Naive thymus-derived CD8-positive, alpha-beta T cell (primary cell): ENCODE data around the gene ST8SIA2. TPM values are rescaled to one million over a fixed set of nuclear protein-coding genes. Genes with fewer than 3 reads are reported as not detected.

ENCODE experiments used
- ATAC-seq, 2 donors: fragments of 150-1000 bp; cut with Tn5 transposase in 1 of 2; sonication (Bioruptor Pico), chemical (Tn5 transposase) in 1 of 2; 1 replicate in 1 of 2; 2 replicates in 1 of 2; pipeline ENCODE4 v1.10.0; 2021; ENCODE audit warnings: mild to moderate bottlenecking in 2 of 2, moderate library complexity in 2 of 2
- POLR2A ChIA-PET: fragments of 350-600 bp; sonication (Branson Sonifier 250); formaldehyde crosslinking; loops from one replicate; lab custom pipeline; 2021; ENCODE audit warnings: antibody characterized with exemption; lab: Charles Lee
- DNase-seq, 10 donors: peaks; one replicate each; pipeline versions ENCODE4 v3.0.0 to v3.0.0-alpha.2; 2020 to 2022
- H3K27ac Mint-ChIP-seq, 10 donors: one replicate each; pipeline ENCODE4 v1.8.0; 2020 to 2022; ENCODE audit warnings: mild to moderate bottlenecking in 10 of 10, mixed read lengths in 10 of 10, moderate library complexity in 4 of 10, inconsistent platforms in 1 of 10
- H3K27me3 Mint-ChIP-seq, 5 donors: one replicate each; pipeline ENCODE4 v1.8.0; 2021 to 2022; ENCODE audit warnings: mixed read lengths in 5 of 5
- H3K36me3 Mint-ChIP-seq, 3 donors: one replicate each; pipeline ENCODE4 v1.8.0; 2020 to 2022; ENCODE audit warnings: mixed read lengths in 3 of 3, mild to moderate bottlenecking in 2 of 3, inconsistent platforms in 1 of 3
- H3K4me1 Mint-ChIP-seq, 4 donors: one replicate each; pipeline ENCODE4 v1.8.0; 2021 to 2022; ENCODE audit warnings: mixed read lengths in 4 of 4
- H3K4me3 Mint-ChIP-seq, 10 donors: one replicate each; pipeline ENCODE4 v1.8.0; 2020 to 2022; ENCODE audit warnings: mild to moderate bottlenecking in 10 of 10, mixed read lengths in 10 of 10, moderate library complexity in 6 of 10, inconsistent platforms in 1 of 10
- H3K9me3 Mint-ChIP-seq, 9 donors: one replicate each; pipeline ENCODE4 v1.8.0; 2020 to 2022; ENCODE audit warnings: mixed read lengths in 9 of 9, mild to moderate bottlenecking in 3 of 9, inconsistent platforms in 1 of 9, moderate library complexity in 1 of 9
- polyA plus RNA-seq, 3 donors: library from polyadenylated mRNA; unstranded; fragments of 300-500 nt; fragmentation: Illumina TruSeq; gene quantifications; one replicate each; pipeline ENCODE4 v1.2.3, GENCODE V29; 2021
- total RNA-seq, 8 experiments: library from RNA in 2 of 8; stranded (reverse) in 2 of 8; gene quantifications; one replicate each; pipeline ENCODE4 v1.2.3 and lab custom pipeline; 2021 to 2026

ST8SIA2 gene
- total and polyA plus RNA-seq, 5 experiments from 2014 or later, result not detected

DNA sequence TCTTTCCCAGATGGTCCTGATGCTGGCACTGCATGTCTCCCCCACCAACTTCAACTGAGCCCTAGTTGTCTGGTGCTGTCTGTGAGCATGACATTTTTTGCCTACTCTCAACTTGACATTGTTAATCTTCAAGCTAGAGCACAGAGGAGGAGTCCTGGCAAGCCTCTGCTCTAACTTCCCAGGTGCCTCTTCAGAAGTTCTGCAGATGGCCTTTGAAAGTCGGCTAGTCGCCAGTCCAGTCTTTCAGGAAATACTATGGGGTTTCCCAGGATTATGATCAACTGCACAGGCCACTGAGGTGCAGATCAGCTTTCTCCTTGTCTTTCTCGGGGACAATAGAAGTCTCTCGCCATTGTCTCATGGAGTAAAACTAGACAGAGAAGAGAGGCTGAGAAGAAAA is 86.7 kb downstream of the ST8SIA2 start:
- no peak overlapping the region for H3K27ac Mint-ChIP-seq
- DNase-seq, result no peak
- H3K4me3 Mint-ChIP-seq, result no peak overlapping the region
- H3K9me3 Mint-ChIP-seq, result peaks cover 0 to 4% (median 1%) of the 10 kb centered on the region in 9 donors
- no peaks in the 10 kb centered on the region for H3K4me1 Mint-ChIP-seq
- peaks cover 13 to 57% (median 23%) of the 10 kb centered on the region in 5 donors for H3K27me3 Mint-ChIP-seq
- ATAC-seq, result no peak
- POLR2A ChIA-PET, result no interaction called here
- no peaks in the 10 kb centered on the region for H3K36me3 Mint-ChIP-seq

DNA sequence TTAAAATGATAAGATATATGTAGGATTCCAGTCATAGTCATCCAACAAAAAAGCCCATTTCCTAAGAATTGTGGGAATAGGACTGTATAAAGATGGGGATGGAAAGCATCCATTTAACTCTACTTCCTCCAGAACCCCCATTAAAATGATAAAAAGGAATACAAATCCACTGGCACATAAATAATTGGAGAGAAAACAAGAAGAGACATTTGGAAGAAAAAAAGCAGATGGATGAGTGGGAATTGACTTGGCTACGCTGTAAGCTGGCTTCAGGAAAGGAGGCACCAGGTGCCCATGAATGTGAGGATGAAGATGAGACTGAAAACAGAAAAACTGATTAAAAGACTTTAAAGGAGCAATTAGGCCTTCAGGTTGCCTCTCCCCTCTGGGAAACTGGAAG is 91.8 kb downstream of the ST8SIA2 start:
- Mint-ChIP-seq H3K36me3 (no peaks in the 10 kb centered on the region), H3K9me3 (peaks cover 0 to 33% (median 10%) of the 10 kb centered on the region in 9 donors), H3K27me3 (peaks cover 8 to 23% (median 14%) of the 10 kb centered on the region in 5 donors), H3K4me3 (no peak overlapping the region), H3K27ac (no peak overlapping the region), H3K4me1 (no peaks in the 10 kb centered on the region)
- DNase-seq (no peak), ATAC-seq (no peak)
- POLR2A ChIA-PET, result no interaction called here

DNA sequence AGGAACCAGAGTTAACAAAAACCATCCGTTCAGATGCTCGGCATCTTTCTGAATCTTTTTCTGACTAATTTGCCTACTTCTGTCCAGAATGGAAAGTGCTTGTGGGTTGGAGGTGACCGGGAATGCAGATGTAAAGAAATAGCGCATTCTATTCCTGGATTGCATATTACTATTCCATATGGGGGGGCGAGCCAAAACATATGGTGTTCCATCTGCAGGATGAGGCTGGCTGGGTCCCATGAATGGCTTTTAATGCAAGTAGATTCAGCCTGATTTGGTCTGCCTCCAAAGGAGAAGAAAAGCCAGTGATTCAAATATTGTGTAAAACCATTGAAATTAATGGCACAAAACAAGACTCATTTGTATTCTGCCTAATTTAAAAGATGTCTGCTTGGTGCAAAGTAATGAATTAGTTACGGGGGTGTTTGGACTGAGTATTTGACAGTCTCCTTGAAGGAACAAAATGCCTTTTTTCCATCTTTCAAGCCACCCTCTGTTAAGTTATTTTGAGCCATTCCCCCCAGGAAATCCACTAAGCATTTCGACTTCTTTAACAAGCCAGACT is 99.0 kb downstream of the ST8SIA2 start:
- no peak for DNase-seq
- H3K4me1 Mint-ChIP-seq, result no peaks in the 10 kb centered on the region
- no peak overlapping the region for H3K4me3 Mint-ChIP-seq
- peaks cover 10 to 36% (median 22%) of the 10 kb centered on the region in 5 donors for H3K27me3 Mint-ChIP-seq
- H3K9me3 Mint-ChIP-seq, result peaks cover 0 to 29% (median 21%) of the 10 kb centered on the region in 9 donors
- ATAC-seq, result no peak
- POLR2A ChIA-PET, result no interaction called here
- H3K36me3 Mint-ChIP-seq, result peaks cover 0 to 6% (median 3%) of the 10 kb centered on the region in 3 donors
- no peak overlapping the region for H3K27ac Mint-ChIP-seq

DNA sequence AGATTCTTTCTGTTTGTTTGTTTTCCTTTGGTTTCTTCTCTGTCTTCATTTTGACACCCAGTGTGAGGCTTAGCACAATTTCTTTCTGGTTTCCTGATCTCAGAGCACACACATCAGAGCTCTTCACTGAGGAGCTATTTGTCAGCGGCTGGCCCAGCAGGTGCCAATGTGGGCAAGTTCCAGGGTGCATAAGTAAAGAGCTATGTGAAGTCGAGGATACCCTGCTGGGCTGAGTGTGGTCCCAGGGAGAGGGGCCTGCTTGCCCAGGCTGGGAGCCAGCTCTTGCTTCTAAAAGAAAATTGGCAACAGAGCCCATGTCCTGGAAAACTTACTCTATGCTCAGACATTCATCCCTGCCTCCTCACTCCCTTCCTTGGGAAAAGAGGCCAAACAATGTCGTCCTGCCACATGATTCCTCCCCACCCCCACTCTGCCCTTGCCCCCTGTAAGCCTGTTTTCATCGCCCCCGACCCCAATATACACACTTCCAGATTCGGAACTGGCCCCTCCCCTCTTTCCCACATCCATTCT is 101.2 kb downstream of the ST8SIA2 start:
- Mint-ChIP-seq H3K4me1 (no peaks in the 10 kb centered on the region), H3K36me3 (peaks cover 0 to 6% (median 3%) of the 10 kb centered on the region in 3 donors), H3K27me3 (peaks cover 12 to 51% (median 28%) of the 10 kb centered on the region in 5 donors), H3K4me3 (no peak overlapping the region), H3K27ac (no peak overlapping the region), H3K9me3 (peaks cover 0 to 22% (median 13%) of the 10 kb centered on the region in 9 donors)
- POLR2A ChIA-PET, result no interaction called here
- ATAC-seq (no peak), DNase-seq (no peak)

DNA sequence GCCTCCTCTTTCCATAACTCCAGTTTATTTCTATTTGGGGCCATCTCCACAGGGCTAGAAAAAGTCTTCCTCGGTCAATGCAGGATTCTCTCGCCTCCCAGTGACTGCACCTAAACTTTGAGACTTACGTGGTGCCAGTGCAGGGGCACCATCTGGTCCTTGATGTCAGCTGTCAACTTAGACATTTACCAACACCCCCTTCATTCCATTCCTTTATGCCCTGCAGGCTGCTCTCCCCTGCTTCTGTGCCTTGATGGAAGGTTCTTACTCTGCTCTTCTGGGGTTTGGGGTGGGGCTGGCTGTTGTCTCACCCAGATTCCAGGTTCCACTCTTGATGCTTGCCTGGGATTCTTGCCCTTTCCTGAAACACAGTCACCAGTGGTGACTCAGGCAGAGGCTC is 101.8 kb downstream of the ST8SIA2 start:
- no peak for DNase-seq
- Mint-ChIP-seq H3K4me1 (no peaks in the 10 kb centered on the region), H3K27ac (no peak overlapping the region), H3K36me3 (peaks cover 0 to 6% (median 3%) of the 10 kb centered on the region in 3 donors), H3K4me3 (no peak overlapping the region), H3K27me3 (peaks cover 14 to 57% (median 29%) of the 10 kb centered on the region in 5 donors), H3K9me3 (peaks cover 0 to 21% (median 7%) of the 10 kb centered on the region in 9 donors)
- POLR2A ChIA-PET, result no interaction called here
- ATAC-seq, result no peak

DNA sequence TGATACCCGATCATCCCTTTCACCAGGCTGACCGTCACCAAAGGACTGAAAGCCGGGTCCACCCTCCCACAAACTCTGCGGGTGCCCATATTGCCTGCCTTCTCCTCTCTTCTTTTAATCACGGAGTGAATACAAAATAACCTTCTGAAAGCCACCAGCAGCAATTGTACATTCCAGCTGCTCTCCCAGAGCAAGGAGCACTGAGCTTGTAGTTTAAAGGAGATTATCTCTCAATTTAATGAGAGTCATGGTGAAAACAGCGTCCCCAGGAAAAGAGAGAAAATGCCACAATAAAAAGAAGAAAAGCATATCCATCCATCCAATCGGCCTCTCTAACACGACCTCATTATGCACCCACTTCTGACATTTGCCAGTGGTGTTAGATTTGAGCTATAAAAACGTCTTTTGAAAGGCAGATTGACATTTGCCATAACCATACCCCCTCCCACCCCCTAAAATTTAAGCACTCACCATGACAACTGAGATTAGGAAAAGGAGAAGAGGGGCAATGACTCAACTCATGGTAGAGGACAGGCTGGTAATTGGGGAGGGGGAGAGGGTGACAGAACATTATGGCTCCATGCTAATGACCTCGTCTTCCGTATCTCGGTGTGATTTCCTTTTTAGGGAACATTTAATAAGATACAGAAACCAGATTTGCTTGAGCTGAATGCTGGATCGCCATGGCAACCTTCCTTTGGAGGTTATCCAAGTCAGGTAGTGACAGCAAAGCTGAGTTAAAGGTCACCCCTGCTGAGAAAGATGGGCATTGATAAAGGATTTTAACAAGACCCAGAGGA is 106.2 kb downstream of the ST8SIA2 start:
- peaks cover 0 to 3% (median 1%) of the 10 kb centered on the region in 3 donors for H3K36me3 Mint-ChIP-seq
- ATAC-seq, result no peak
- peaks cover 20 to 45% (median 33%) of the 10 kb centered on the region in 5 donors for H3K27me3 Mint-ChIP-seq
- peaks cover 0 to 2% (median 0%) of the 10 kb centered on the region in 4 donors for H3K4me1 Mint-ChIP-seq
- POLR2A ChIA-PET, result no interaction called here
- H3K27ac Mint-ChIP-seq, result no peak overlapping the region
- H3K9me3 Mint-ChIP-seq, result peaks cover 0 to 2% (median 0%) of the 10 kb centered on the region in 9 donors
- H3K4me3 Mint-ChIP-seq, result no peak overlapping the region
- no peak for DNase-seq

DNA sequence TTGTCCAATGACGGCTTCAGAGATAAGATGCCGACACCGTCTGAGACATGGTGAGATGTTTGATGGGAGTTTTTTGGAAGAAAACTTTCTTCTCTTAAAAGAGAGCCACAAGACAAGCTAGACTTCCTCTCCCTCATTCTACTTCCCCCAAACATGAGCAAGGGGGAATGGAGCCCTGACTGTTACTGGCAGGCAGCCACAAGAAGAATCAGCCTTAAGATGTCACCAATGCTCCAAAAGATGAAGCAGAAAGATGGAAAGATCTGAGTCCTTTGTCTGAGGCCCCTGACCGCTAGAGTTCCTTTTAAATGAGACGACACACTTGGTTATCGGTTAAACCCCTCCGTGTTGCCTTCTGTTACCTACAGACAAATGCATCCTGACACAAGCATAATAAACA is 108.7 kb downstream of the ST8SIA2 start:
- Mint-ChIP-seq H3K36me3 (peaks cover 0 to 7% (median 1%) of the 10 kb centered on the region in 3 donors), H3K9me3 (peaks cover 0 to 11% (median 7%) of the 10 kb centered on the region in 9 donors), H3K4me3 (no peak overlapping the region), H3K4me1 (peaks cover 0 to 8% (median 3%) of the 10 kb centered on the region in 4 donors), H3K27me3 (peaks cover 11 to 30% (median 17%) of the 10 kb centered on the region in 5 donors), H3K27ac (no peak overlapping the region)
- ATAC-seq (no peak), DNase-seq (no peak)
- POLR2A ChIA-PET, result interaction anchor here (0.6 kb wide), 1 partner anchor 39 kb away, joined by 3 read pairs; no protein-coding TSS in a partner anchor

DNA sequence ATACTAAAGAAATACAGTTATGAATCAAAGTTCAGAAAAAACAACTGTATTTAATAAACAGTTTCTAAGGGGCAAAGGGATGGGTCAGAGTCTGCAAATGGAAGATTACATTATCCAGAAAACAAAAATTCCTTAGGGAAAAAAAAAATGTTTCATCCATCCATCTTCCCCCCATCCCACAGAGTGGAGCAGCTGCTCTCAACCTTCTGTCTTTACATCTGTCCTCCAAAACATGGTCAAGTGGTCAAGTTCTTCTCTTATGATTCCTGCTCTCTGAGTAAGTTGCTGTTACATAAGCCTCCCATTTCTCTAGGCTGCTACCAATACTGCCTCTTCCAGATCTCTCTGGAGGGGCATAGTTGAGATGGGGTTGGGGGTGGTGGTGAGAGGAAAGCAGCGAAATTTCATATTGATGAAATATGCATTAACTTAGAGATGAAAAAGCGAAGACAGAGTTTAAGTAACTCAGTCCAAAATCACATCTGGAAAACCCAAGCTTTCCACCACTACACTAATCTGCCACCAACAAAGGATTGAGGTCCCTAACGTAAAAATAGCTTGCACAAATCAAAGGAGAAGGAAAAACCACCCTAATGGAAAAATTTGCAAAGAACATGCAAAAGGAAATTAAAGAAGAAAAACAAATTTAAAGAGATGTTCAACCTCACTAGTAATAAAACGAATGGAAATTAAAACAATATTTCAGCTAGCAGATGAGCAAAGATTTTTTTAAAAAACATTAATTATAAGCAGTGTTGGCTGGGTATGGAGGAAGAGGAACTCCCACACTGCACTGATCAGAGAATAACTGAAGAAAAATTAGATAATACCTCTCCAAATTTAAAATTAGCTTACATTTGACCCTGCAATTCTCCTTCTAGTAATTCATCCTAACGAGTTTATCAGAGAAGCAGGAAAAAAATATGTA is 109.5 kb downstream of the ST8SIA2 start:
- Mint-ChIP-seq H3K4me3 (no peak overlapping the region), H3K27ac (no peak overlapping the region), H3K27me3 (peaks cover 10 to 25% (median 14%) of the 10 kb centered on the region in 5 donors), H3K36me3 (peaks cover 0 to 7% (median 1%) of the 10 kb centered on the region in 3 donors), H3K9me3 (peaks cover 0 to 15% (median 9%) of the 10 kb centered on the region in 9 donors), H3K4me1 (peaks cover 0 to 8% (median 3%) of the 10 kb centered on the region in 4 donors)
- ATAC-seq (no peak), DNase-seq (no peak)
- POLR2A ChIA-PET, result interaction anchor here (0.6 kb wide), 1 partner anchor 40 kb away, joined by 3 read pairs; no protein-coding TSS in a partner anchor

DNA sequence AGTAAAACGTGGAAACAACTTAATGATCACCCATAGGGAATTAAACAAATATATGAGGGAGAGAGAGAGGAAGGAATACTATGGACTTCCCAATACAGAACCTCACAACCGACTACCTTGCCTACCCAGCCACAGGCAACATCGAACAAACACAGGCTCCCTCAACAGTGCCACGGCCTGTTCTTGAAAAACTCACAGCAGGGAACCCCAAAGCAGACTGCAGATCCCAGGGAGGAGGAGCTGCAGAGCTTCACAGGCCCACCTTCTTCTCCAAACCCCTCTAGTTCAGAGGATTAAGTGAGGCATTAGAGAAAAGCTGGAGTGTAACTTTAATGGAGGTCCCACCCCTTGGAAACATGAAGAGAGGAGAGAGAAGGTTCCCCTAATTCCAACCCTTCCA is 110.2 kb downstream of the ST8SIA2 start:
- H3K36me3 Mint-ChIP-seq, result peaks cover 0 to 7% (median 1%) of the 10 kb centered on the region in 3 donors
- ATAC-seq, result no peak
- H3K4me1 Mint-ChIP-seq, result peaks cover 0 to 8% (median 3%) of the 10 kb centered on the region in 4 donors
- no peak overlapping the region for H3K4me3 Mint-ChIP-seq
- H3K27ac Mint-ChIP-seq, result no peak overlapping the region
- peaks cover 0 to 15% (median 9%) of the 10 kb centered on the region in 9 donors for H3K9me3 Mint-ChIP-seq
- POLR2A ChIA-PET, result no interaction called here
- no peak for DNase-seq
- peaks cover 8 to 25% (median 14%) of the 10 kb centered on the region in 5 donors for H3K27me3 Mint-ChIP-seq

DNA sequence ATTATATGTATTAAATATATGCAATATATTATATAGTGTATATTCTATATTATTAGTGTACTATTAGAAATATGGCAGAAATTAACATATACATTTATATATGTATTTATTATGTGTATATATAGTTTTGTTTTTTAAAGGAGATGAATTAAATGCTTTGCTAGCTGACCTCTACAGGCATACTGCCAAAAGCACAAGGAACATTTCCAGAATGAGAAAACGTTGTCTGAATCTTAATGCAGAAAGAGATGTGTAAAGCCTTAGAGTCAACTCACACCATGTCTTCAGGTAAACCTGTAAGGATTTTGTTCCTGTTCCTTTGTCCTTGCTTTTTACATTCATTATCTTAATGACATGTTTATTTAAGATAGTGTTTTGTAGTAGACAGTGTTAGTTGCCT is 111.9 kb downstream of the ST8SIA2 start:
- H3K27me3 Mint-ChIP-seq, result peaks cover under 1 to 20% (median 4%) of the 10 kb centered on the region in 5 donors
- ATAC-seq, result no peak
- peaks cover 0 to 7% (median 1%) of the 10 kb centered on the region in 3 donors for H3K36me3 Mint-ChIP-seq
- POLR2A ChIA-PET, result no interaction called here
- peaks cover 0 to 8% (median 3%) of the 10 kb centered on the region in 4 donors for H3K4me1 Mint-ChIP-seq
- no peak overlapping the region for H3K4me3 Mint-ChIP-seq
- peaks cover 0 to 15% (median 9%) of the 10 kb centered on the region in 9 donors for H3K9me3 Mint-ChIP-seq
- no peak for DNase-seq
- peak overlapping the region in 1 of 10 donors; percentile 68 for H3K27ac Mint-ChIP-seq

DNA sequence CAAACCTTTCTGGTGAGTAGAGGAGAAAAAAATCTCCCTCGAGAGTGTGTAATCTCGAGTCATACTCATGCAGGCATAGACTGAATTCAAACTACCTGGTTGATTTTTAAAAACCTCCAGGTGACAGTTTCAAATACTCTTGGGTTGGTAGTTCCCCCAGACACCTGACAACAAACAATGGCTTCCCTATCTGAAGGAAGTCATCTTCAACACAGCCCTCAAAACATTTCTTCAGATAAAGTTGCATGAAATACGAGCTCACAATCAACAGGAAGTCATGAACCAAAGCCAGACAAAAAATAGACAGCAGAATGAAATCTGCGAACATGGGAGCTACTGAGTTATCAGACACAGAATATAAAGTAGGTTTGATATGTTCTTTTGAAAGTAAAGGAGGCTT is 112.8 kb downstream of the ST8SIA2 start:
- peaks cover 0 to 13% (median 4%) of the 10 kb centered on the region in 5 donors for H3K27me3 Mint-ChIP-seq
- peaks cover 0 to 15% (median 9%) of the 10 kb centered on the region in 9 donors for H3K9me3 Mint-ChIP-seq
- H3K27ac Mint-ChIP-seq, result peak overlapping the region in 5 of 10 donors; percentile 24 to 61 (median 30)
- peaks cover 0 to 8% (median 3%) of the 10 kb centered on the region in 4 donors for H3K4me1 Mint-ChIP-seq
- DNase-seq, result peak in 2 of 10 donors; percentile 4 to 9
- POLR2A ChIA-PET, result no interaction called here
- H3K4me3 Mint-ChIP-seq, result peak overlapping the region in 2 of 10 donors; percentile 2 to 7
- ATAC-seq, result peak in 1 of 2 donors; percentile 30
- peaks cover 0 to 7% (median 0%) of the 10 kb centered on the region in 3 donors for H3K36me3 Mint-ChIP-seq
